ENCODE results near the gene TAS2R1.

Gene TAS2R1

GRCh38 chr5:9630251-9630650 lies at the start of gene TAS2R1:
TSS of gene TAS2R1 (minus strand) at chr5:9630351. CDS start at chr5:9630032, 319 bp downstream.
- DNase-seq = no peak

- no peak for DNase-seq
Observed at GRCh38 chr5:9670371-9670770, 40.2 kb upstream of the TAS2R1 start.

- no peak for DNase-seq
Observed at GRCh38 chr5:9667906-9668305, 37.8 kb upstream of the TAS2R1 start.

GRCh38 chr5:9663891-9664290 lies 33.7 kb upstream of the TAS2R1 start:
- DNase-seq = no peak

GRCh38 chr5:9661316-9662015 lies 31.3 kb upstream of the TAS2R1 start:
- no peak for DNase-seq

- DNase-seq = no peak
Observed at GRCh38 chr5:9658706-9659105, 28.6 kb upstream of the TAS2R1 start.

- no peak for DNase-seq
Observed at GRCh38 chr5:9657819-9658218, 27.7 kb upstream of the TAS2R1 start.

- DNase-seq = no peak
Observed at GRCh38 chr5:9655641-9656040, 25.5 kb upstream of the TAS2R1 start.

- no peak for DNase-seq
Observed at GRCh38 chr5:9654886-9655285, 24.7 kb upstream of the TAS2R1 start.

- no peak for DNase-seq
Observed at GRCh38 chr5:9653811-9654210, 23.7 kb upstream of the TAS2R1 start.

- DNase-seq = no peak
Observed at GRCh38 chr5:9653061-9653460, 22.9 kb upstream of the TAS2R1 start.

- no peak for DNase-seq
Observed at GRCh38 chr5:9652295-9652694, 22.1 kb upstream of the TAS2R1 start.

- no peak for DNase-seq
Observed at GRCh38 chr5:9646843-9647242, 16.7 kb upstream of the TAS2R1 start.

GRCh38 chr5:9644630-9645029 lies 14.5 kb upstream of the TAS2R1 start:
- no peak for DNase-seq

- no peak for DNase-seq
Observed at GRCh38 chr5:9642621-9643020, 12.5 kb upstream of the TAS2R1 start.

GRCh38 chr5:9641806-9642355 lies 11.7 kb upstream of the TAS2R1 start:
- no peak for DNase-seq

GRCh38 chr5:9632495-9632894 lies 2.3 kb upstream of the TAS2R1 start:
- DNase-seq = no peak

GRCh38 chr5:9627541-9627940 lies 2.6 kb downstream of the TAS2R1 start:
- DNase-seq = no peak

- DNase-seq = no peak
Observed at GRCh38 chr5:9626955-9627354, 3.2 kb downstream of the TAS2R1 start.

- no peak for DNase-seq
Observed at GRCh38 chr5:9625731-9626130, 4.4 kb downstream of the TAS2R1 start.

GRCh38 chr5:9625286-9625685 lies 4.9 kb downstream of the TAS2R1 start:
- DNase-seq = no peak

GRCh38 chr5:9624196-9624947 lies 5.8 kb downstream of the TAS2R1 start:
- no peak for DNase-seq

- no peak for DNase-seq
Observed at GRCh38 chr5:9623661-9624060, 6.5 kb downstream of the TAS2R1 start.

- DNase-seq = no peak
Observed at GRCh38 chr5:9622971-9623421, 7.2 kb downstream of the TAS2R1 start.

Measured in NCI-H1105 (cell line).